Measurements from ENCODE around the gene C22orf15.

C22orf15 gene

GRCh38 chr22:23750714-23751440 lies 11.9 kb upstream of the C22orf15 start, which contains the start of gene ZNF70:
ZNF70 (minus strand) TSS chr22:23751112; CDS start chr22:23745140, 5,972 bp downstream.
- peak; percentile 80 for DNase-seq

- no peak for DNase-seq
These were observed 11.3 kb upstream of the C22orf15 start for GRCh38 chr22:23751441-23751996.

GRCh38 chr22:23752090-23752691 lies 10.6 kb upstream of the C22orf15 start:
- DNase-seq: no peak

- no peak for DNase-seq
These were observed 10.0 kb upstream of the C22orf15 start for GRCh38 chr22:23752750-23753149.

GRCh38 chr22:23753385-23753784 lies 9.4 kb upstream of the C22orf15 start:
- DNase-seq: no peak

- no peak for DNase-seq
These were observed 8.4 kb upstream of the C22orf15 start, which contains the start of gene VPREB3 for GRCh38 chr22:23754220-23754919. VPREB3 (minus strand) TSS chr22:23754425; CDS start chr22:23754363, 62 bp downstream.

- no peak for DNase-seq
These were observed 7.7 kb upstream of the C22orf15 start for GRCh38 chr22:23754980-23755636.

GRCh38 chr22:23755711-23756110 lies 7.1 kb upstream of the C22orf15 start:
- no peak for DNase-seq

GRCh38 chr22:23756891-23757290 lies 5.9 kb upstream of the C22orf15 start:
- DNase-seq: no peak

GRCh38 chr22:23759566-23759965 lies 3.2 kb upstream of the C22orf15 start:
- no peak for DNase-seq

GRCh38 chr22:23760056-23760455 lies 2.7 kb upstream of the C22orf15 start:
- DNase-seq: no peak

- no peak for DNase-seq
These were observed 772 bp downstream of the C22orf15 start for GRCh38 chr22:23763579-23763945.

- no peak for DNase-seq
These were observed 1.2 kb downstream of the C22orf15 start for GRCh38 chr22:23763954-23764353.

- DNase-seq: no peak
These were observed 2.4 kb downstream of the C22orf15 start for GRCh38 chr22:23764899-23765881.

GRCh38 chr22:23767303-23767672 lies 4.5 kb downstream of the C22orf15 start:
- DNase-seq: no peak

- DNase-seq: peak; percentile 54
These were observed 5.1 kb downstream of the C22orf15 start, which contains the start of gene CHCHD10 for GRCh38 chr22:23767673-23768548. CHCHD10 (minus strand) TSS chr22:23767972; CDS start chr22:23767874, 98 bp downstream.

GRCh38 chr22:23769321-23769965 lies 6.7 kb downstream of the C22orf15 start:
- no peak for DNase-seq

- DNase-seq: no peak
These were observed 9.5 kb downstream of the C22orf15 start for GRCh38 chr22:23772315-23772648.

- DNase-seq: peak; percentile 27
These were observed 10.1 kb downstream of the C22orf15 start, which contains the start of gene MMP11 for GRCh38 chr22:23772649-23773473. MMP11 (plus strand) TSS chr22:23772849; CDS start chr22:23772871, 22 bp downstream.
